ENCODE measurements around the gene ZNF846. TPM values are rescaled to one million over a fixed set of nuclear protein-coding genes. Genes with fewer than 3 reads are reported as not detected.

The ZNF846 gene
- total and polyA plus RNA-seq, 9 of the 15 experiments (the other 6 are each of a cell fraction or from before 2014, with no cell fraction given), result 4.1 to 8.7 (median 7.8) TPM

DNA sequence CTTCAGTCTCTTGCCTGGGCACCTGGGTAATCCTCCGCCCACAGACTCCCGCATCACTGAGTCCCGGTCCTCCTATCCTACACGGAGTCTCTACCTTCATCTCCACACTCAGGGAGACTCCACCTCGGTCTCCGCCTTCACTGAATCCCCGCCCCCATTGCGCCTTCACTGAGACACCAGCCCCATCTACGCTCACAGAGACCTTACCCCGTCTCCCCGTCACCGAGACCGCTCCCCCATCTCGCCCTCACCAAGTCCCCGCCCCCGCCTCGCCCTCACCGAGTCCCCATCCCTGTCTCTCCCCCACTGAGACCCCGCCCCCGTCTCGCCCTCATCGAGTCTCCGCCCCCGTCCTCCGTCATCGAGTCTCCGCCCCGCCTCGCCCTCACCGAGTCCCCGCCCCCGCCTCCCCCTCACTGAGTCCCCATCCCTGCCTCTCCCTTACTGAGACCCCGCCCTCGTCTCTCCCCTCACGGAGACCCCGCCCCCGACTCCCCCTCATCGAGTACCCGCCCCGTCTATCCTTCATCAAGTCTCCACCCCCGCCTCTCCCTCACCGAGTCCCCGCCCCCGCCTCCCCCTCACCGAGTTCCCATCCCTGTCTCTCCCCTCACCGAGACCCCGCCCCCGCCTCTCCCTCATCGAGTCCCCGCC is 23.1 kb upstream of the ZNF846 start (continued):
- TF ChIP-seq, protein P1, sequence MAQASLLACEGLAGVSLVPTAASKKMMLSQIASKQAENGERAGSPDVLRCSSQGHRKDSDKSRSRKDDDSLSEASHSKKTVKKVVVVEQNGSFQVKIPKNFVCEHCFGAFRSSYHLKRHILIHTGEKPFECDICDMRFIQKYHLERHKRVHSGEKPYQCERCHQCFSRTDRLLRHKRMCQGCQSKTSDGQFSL (CRISPR knock-in tag; IDR thresholded peaks at IDR 0.05), result no peak
- TF ChIP-seq, protein P1 (tag; IDR thresholded peaks at IDR 0.05), result peak in 1 of 2 experiments; percentile 56; a peak in 1 of 4 replicates
- TF ChIP-seq L3MBTL2 (IDR thresholded peaks at IDR 0.05) (no peak), ZNF707 (CRISPR knock-in tag; conservative IDR thresholded peaks at IDR 0.05) (no peak), CCNT2 (IDR thresholded peaks at IDR 0.05; ENCODE audit: borderline replicate concordance, extremely low read depth, insufficient read length, low read depth, low read length) (peak; percentile 18), MAZ (CRISPR knock-in tag; conservative IDR thresholded peaks at IDR 0.05 in 1 of 2, IDR thresholded peaks at IDR 0.05 in 1 of 2) (peak in 1 of 2 experiments; percentile 64; a peak in 2 of 4 replicates), TBP (optimal IDR thresholded peaks at IDR 0.05; ENCODE audit: low read depth, low read length) (peak; percentile 20), HDAC6 (IDR thresholded peaks at IDR 0.05; ENCODE audit: low read depth, low read length) (no peak), BCOR (IDR thresholded peaks at IDR 0.05) (no peak), ZNF263 (CRISPR knock-in tag; IDR thresholded peaks at IDR 0.05; ENCODE audit: borderline replicate concordance) (no peak), RBM22 (IDR thresholded peaks at IDR 0.05; ENCODE audit: low read depth, low read length, poor library complexity, severe bottlenecking) (no peak), YY1 (IDR thresholded peaks at IDR 0.05; ENCODE audit: borderline replicate concordance in 1 of 3, control insufficient read depth in 1 of 3, extremely low read depth in 1 of 3, insufficient read depth in 3 of 3, insufficient read length in 1 of 3, insufficient replicate concordance in 2 of 3, low read depth in 1 of 3, low read length in 2 of 3) (peak in 1 of 3 experiments; percentile 18), CREM (IDR thresholded peaks at IDR 0.05; ENCODE audit: low read depth) (peak; percentile 74), VEZF1 (CRISPR knock-in tag; IDR thresholded peaks at IDR 0.05) (peak; percentile 92), SPI1 (IDR thresholded peaks at IDR 0.05; ENCODE audit: borderline replicate concordance, low read depth, low read length) (no peak), YBX1 (IDR thresholded peaks at IDR 0.05) (no peak), SP1 (CRISPR knock-in tag; IDR thresholded peaks at IDR 0.05) (peak; percentile 65)
- TF ChIP-seq, protein P2, sequence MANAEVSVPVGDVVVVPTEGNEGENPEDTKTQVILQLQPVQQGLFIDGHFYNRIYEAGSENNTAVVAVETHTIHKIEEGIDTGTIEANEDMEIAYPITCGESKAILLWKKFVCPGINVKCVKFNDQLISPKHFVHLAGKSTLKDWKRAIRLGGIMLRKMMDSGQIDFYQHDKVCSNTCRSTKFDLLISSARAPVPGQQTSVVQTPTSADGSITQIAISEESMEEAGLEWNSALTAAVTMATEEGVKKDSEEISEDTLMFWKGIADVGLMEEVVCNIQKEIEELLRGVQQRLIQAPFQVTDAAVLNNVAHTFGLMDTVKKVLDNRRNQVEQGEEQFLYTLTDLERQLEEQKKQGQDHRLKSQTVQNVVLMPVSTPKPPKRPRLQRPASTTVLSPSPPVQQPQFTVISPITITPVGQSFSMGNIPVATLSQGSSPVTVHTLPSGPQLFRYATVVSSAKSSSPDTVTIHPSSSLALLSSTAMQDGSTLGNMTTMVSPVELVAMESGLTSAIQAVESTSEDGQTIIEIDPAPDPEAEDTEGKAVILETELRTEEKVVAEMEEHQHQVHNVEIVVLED (CRISPR knock-in tag; IDR thresholded peaks at IDR 0.05), result no peak
- TF ChIP-seq, protein P3, sequence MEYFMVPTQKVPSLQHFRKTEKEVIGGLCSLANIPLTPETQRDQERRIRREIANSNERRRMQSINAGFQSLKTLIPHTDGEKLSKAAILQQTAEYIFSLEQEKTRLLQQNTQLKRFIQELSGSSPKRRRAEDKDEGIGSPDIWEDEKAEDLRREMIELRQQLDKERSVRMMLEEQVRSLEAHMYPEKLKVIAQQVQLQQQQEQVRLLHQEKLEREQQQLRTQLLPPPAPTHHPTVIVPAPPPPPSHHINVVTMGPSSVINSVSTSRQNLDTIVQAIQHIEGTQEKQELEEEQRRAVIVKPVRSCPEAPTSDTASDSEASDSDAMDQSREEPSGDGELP (CRISPR knock-in tag; IDR thresholded peaks at IDR 0.05; ENCODE audit: borderline replicate concordance), result 0 out of 2 replicates have a peak, but pooled peaks have one; percentile 18
- TF ChIP-seq, protein P4, sequence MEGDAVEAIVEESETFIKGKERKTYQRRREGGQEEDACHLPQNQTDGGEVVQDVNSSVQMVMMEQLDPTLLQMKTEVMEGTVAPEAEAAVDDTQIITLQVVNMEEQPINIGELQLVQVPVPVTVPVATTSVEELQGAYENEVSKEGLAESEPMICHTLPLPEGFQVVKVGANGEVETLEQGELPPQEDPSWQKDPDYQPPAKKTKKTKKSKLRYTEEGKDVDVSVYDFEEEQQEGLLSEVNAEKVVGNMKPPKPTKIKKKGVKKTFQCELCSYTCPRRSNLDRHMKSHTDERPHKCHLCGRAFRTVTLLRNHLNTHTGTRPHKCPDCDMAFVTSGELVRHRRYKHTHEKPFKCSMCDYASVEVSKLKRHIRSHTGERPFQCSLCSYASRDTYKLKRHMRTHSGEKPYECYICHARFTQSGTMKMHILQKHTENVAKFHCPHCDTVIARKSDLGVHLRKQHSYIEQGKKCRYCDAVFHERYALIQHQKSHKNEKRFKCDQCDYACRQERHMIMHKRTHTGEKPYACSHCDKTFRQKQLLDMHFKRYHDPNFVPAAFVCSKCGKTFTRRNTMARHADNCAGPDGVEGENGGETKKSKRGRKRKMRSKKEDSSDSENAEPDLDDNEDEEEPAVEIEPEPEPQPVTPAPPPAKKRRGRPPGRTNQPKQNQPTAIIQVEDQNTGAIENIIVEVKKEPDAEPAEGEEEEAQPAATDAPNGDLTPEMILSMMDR (IDR thresholded peaks at IDR 0.05 in 2 of 3, conservative IDR thresholded peaks at IDR 0.05 in 1 of 3; ENCODE audit: insufficient read depth in 2 of 3, low read depth in 1 of 3, low read length in 3 of 3), result no peak

Data from K562 (cell line).